Tibial nerve (tissue), 4 donors: ENCODE data around the gene FABP3.

Source experiments
- EP300 ChIP-seq, 2 donors: sonication (generic); formaldehyde crosslinking; IDR thresholded peaks; one replicate each; pipeline ENCODE4 v1.6.1; 2017; ENCODE audit warnings: antibody characterized with exemption in 2 of 2, mild to moderate bottlenecking in 1 of 2
- POLR2A ChIP-seq, 2 donors: fragments of 450-650 bp; IDR thresholded peaks; one replicate each; pipeline ENCODE4 v1.6.1; 2017; ENCODE audit warnings: antibody characterized with exemption in 2 of 2, mild to moderate bottlenecking in 2 of 2, moderate library complexity in 2 of 2
- TF ChIP-seq, protein P1 (sequence below), 5 experiments: fragments of 200-600 bp in 3 of 5; fragments of 450-650 bp in 2 of 5; sonication (generic) in 3 of 5; IDR thresholded peaks; one replicate each; pipeline ENCODE4 v1.5.1; 2016 to 2019; ENCODE audit warnings: antibody characterized with exemption in 5 of 5, mild to moderate bottlenecking in 3 of 5, moderate library complexity in 2 of 5

DNA sequence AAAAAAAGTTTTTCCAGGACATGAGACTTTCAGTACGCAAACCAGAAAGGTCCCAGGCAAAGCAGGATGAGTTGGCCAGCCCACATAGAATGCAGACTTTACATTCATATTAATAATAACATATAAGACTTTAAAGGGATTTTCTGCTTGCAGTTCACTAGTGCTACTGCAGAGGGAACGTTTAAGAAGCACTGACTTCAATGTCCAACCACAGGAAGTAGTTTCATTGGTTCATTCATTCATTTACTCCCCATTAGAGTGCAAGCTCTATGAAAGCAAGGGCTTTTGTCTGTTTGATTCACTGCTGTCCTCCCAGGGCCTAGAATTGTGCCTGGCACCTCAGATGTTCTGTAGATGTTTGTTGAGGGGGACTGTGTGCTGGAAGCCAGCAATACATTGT, 28.4 kb upstream of the FABP3 start:
- TF ChIP-seq EP300 (IDR thresholded peaks at IDR 0.05) (no peak), POLR2A (IDR thresholded peaks at IDR 0.05) (no peak)
- TF ChIP-seq, protein P1, sequence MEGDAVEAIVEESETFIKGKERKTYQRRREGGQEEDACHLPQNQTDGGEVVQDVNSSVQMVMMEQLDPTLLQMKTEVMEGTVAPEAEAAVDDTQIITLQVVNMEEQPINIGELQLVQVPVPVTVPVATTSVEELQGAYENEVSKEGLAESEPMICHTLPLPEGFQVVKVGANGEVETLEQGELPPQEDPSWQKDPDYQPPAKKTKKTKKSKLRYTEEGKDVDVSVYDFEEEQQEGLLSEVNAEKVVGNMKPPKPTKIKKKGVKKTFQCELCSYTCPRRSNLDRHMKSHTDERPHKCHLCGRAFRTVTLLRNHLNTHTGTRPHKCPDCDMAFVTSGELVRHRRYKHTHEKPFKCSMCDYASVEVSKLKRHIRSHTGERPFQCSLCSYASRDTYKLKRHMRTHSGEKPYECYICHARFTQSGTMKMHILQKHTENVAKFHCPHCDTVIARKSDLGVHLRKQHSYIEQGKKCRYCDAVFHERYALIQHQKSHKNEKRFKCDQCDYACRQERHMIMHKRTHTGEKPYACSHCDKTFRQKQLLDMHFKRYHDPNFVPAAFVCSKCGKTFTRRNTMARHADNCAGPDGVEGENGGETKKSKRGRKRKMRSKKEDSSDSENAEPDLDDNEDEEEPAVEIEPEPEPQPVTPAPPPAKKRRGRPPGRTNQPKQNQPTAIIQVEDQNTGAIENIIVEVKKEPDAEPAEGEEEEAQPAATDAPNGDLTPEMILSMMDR (IDR thresholded peaks at IDR 0.05), result no peak
